Glutamatergic neuron (in vitro differentiated cells): ENCODE results near the gene MAP1LC3A. TPM values are rescaled to one million over a fixed set of nuclear protein-coding genes. Genes with fewer than 3 reads are reported as not detected.
A peak's percentile ranks its signal among the peaks of the same experiment; 100 is the strongest.

Source experiments
- DNase-seq: peaks from one replicate; pipeline ENCODE4 v3.0.0; 2022
- H3K27ac Mint-ChIP-seq: one replicate; pipeline ENCODE4 v1.8.0; 2020; ENCODE audit warnings: mild to moderate bottlenecking, mixed read lengths, inconsistent platforms; ENCODE audit not compliant: unreplicated experiment
- H3K27me3 Mint-ChIP-seq: one replicate; pipeline ENCODE4 v1.8.0; 2020; ENCODE audit warnings: mild to moderate bottlenecking, moderate library complexity, mixed read lengths, inconsistent platforms; ENCODE audit not compliant: unreplicated experiment
- H3K36me3 Mint-ChIP-seq: one replicate; pipeline ENCODE4 v1.8.0; 2020; ENCODE audit warnings: mild to moderate bottlenecking, mixed read lengths, inconsistent platforms; ENCODE audit not compliant: unreplicated experiment
- H3K4me1 Mint-ChIP-seq: one replicate; pipeline ENCODE4 v1.8.0; 2020; ENCODE audit warnings: mild to moderate bottlenecking, low read depth, mixed read lengths, inconsistent platforms; ENCODE audit not compliant: unreplicated experiment
- H3K4me3 Mint-ChIP-seq: one replicate; pipeline ENCODE4 v1.8.0; 2020; ENCODE audit warnings: mild to moderate bottlenecking, mixed read lengths, inconsistent platforms; ENCODE audit not compliant: unreplicated experiment
- H3K9me3 Mint-ChIP-seq: one replicate; pipeline ENCODE4 v1.8.0; 2020; ENCODE audit warnings: mild to moderate bottlenecking, moderate library complexity, mixed read lengths, inconsistent platforms; ENCODE audit not compliant: unreplicated experiment
- total RNA-seq: library from RNA; stranded (reverse); fragmentation: NEBNext Ultra II Directional; extraction: Animal tissue kit (Norgen Biotek cat#: 25700); gene quantifications from one replicate; pipeline ENCODE4 v1.2.1, GENCODE V29; 2021; ENCODE audit not compliant: unreplicated experiment
- TF ChIP-seq, protein P1 (sequence below): fragments of 200-600 bp; sonication (generic); IDR thresholded peaks from one replicate; pipeline ENCODE4 v1.5.0; 2021; ENCODE audit not compliant: partially characterized antibody, unreplicated experiment

Gene MAP1LC3A
- total RNA-seq, 1 donor from 2014 or later = 143 TPM

DNA sequence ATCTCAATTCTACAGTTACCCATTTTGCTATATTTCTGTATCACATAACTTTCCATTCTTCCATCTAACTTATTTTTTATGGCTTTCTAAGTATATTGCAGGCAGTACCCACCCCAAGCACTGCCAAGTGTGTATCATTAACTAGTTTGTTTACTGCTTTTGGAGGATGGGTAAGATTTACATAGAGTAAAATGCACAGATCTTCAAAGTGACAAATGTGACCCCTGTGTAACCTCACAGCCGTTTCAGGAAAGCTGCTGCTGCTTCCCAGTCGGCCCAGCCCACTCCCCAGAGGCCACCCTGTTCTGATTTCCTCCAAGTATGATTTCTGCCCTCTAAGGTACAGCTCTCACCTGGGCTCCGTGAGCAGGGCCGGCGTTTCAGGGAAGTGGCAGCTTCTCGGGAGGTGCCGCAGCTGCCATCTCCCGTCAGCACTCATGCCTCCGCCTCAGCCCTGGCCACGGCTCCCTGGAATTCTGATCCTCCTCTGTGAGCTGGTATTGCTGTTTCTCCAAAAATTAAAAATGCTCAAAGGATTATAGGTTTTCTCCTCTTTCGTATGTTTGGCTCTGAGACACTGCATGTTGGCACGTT, 15.0 kb upstream of the MAP1LC3A start:
- peak overlapping the region; percentile 55 for H3K4me3 Mint-ChIP-seq
- DNase-seq = peak; percentile 46
- H3K36me3 Mint-ChIP-seq = no peaks in the 10 kb centered on the region
- H3K4me1 Mint-ChIP-seq = peaks cover 35% of the 10 kb centered on the region
- H3K27me3 Mint-ChIP-seq = peaks cover 13% of the 10 kb centered on the region
- peaks cover 4% of the 10 kb centered on the region for H3K9me3 Mint-ChIP-seq
- H3K27ac Mint-ChIP-seq = no peak overlapping the region
- TF ChIP-seq, protein P1, sequence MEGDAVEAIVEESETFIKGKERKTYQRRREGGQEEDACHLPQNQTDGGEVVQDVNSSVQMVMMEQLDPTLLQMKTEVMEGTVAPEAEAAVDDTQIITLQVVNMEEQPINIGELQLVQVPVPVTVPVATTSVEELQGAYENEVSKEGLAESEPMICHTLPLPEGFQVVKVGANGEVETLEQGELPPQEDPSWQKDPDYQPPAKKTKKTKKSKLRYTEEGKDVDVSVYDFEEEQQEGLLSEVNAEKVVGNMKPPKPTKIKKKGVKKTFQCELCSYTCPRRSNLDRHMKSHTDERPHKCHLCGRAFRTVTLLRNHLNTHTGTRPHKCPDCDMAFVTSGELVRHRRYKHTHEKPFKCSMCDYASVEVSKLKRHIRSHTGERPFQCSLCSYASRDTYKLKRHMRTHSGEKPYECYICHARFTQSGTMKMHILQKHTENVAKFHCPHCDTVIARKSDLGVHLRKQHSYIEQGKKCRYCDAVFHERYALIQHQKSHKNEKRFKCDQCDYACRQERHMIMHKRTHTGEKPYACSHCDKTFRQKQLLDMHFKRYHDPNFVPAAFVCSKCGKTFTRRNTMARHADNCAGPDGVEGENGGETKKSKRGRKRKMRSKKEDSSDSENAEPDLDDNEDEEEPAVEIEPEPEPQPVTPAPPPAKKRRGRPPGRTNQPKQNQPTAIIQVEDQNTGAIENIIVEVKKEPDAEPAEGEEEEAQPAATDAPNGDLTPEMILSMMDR = no peak

DNA sequence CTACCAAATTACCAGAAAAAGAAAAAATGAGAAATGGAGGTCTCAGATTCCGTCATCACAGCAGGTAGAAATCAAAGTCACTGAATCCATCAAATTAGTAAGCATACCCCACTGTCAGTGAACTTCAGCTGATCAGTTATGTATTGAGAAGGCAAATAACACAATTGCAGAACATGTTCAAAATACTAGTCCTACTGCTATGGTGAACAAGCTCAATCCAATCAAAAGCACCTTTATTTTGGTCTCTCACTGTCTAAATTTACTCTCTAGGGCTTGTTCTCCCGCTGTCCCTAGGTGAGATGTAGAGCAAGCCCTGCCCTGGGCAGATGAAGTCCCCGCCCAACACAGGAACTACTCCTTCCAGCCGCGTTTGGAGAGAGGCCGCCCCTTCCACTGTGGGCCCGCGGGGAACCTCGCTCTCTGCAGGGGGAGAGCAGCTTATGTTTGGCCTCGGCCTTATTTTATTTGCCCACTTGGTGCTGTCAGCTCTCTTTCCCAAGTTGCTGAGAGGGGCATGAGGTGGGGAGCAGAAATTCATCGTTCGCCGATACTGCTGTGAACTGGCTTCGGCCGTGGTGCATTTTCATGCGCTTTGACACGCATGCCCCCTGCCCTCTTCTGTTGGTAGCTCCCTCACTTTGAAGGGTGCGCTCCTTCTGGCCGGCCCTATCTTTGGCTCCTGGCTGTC, 14.3 kb upstream of the MAP1LC3A start:
- DNase-seq = no peak
- Mint-ChIP-seq H3K4me3 (peak overlapping the region; percentile 55), H3K9me3 (peaks cover 5% of the 10 kb centered on the region), H3K27me3 (peaks cover 13% of the 10 kb centered on the region), H3K4me1 (peaks cover 35% of the 10 kb centered on the region), H3K27ac (no peak overlapping the region), H3K36me3 (no peaks in the 10 kb centered on the region)
- TF ChIP-seq, protein P1 = no peak

DNA sequence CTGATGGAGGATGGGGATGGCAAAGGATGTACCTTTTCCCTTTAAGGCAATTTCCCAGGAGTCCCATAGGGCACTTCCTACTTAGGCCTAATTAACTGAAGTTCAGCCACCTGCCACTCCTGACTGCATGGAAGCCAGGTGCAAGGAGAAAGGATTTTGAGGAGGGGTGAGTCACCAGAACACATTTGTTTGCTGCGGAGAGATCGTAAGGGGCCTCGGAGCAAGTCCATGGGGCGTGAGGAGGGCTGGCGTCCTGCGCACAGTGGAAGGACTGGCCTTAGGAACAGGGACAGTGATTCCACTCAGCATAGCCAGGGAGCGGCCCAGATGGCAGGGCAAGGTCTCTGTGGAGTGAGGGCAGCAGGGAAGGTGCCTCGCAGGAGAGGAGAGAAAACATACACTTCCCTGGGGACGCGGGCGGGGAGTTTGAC, 11.8 kb upstream of the MAP1LC3A start:
- peaks cover 35% of the 10 kb centered on the region for H3K4me1 Mint-ChIP-seq
- peak overlapping the region; percentile 84 for H3K4me3 Mint-ChIP-seq
- peak overlapping the region; percentile 99 for H3K27ac Mint-ChIP-seq
- DNase-seq = peak; percentile 62
- H3K9me3 Mint-ChIP-seq = peaks cover 9% of the 10 kb centered on the region
- TF ChIP-seq, protein P1 = no peak
- H3K36me3 Mint-ChIP-seq = no peaks in the 10 kb centered on the region
- H3K27me3 Mint-ChIP-seq = peaks cover 13% of the 10 kb centered on the region

DNA sequence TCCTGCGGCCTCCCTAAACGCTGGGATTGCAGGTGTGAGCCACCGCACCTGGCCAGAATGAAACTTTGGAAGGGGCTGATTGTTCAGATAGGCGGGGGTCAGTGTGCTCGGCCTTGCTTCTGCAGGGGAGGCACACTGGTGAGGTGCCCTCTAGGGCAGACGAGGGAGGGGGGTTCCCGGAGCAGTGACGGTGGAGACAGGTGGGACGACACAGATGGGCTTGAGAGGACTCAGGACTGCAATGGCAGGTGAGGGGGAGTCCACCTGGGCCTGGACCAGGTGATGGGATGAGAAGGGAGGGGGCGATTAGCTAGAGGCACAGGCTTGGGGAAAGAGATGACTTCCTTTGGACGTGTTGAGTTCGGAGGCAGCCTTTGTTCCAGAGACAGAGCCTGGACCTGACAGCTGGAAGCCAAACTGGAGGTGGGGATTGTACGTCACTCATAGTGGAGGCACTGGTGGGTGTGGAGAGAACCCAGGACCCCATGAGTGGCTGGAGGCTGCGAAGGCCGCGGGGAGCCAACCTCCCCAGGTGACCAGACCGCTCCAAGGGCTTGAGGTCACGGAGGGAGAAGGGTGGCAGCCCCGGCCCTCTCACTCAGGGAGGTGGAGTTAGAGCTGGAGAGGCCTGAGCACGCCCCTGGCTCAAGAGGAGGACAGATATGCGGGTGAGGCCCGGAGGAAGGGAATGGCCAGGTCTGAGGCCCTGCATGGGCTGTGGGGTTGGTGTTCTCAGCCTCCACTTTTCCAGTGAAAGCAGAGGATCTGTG, 10.5 kb upstream of the MAP1LC3A start:
- TF ChIP-seq, protein P1 = no peak
- no peaks in the 10 kb centered on the region for H3K36me3 Mint-ChIP-seq
- peaks cover 13% of the 10 kb centered on the region for H3K27me3 Mint-ChIP-seq
- peaks cover 9% of the 10 kb centered on the region for H3K9me3 Mint-ChIP-seq
- H3K4me1 Mint-ChIP-seq = peaks cover 35% of the 10 kb centered on the region
- DNase-seq = no peak
- H3K4me3 Mint-ChIP-seq = peak overlapping the region; percentile 55
- H3K27ac Mint-ChIP-seq = peak overlapping the region; percentile 70
